Keratinocyte (primary cell): ENCODE data around the gene ALDH3B2. TPM values are rescaled to one million over a fixed set of nuclear protein-coding genes. Genes with fewer than 3 reads are reported as not detected.

ENCODE experiments used
- DNase-seq: peaks from one replicate; pipeline ENCODE4 v3.0.0-alpha.2; 2011; ENCODE audit warnings: low read depth, missing footprints, low spot score
- FAIRE-seq: peaks from 2 replicates; lab custom pipeline; 2011; peaks lifted over from hg19 to GRCh38; lab: Jason Lieb, UNC
- H2AFZ ChIP-seq: 2 replicates; pipeline ENCODE4 v1.6.0; 2012; ENCODE audit warnings: low read length, control low read depth, inconsistent platforms; ENCODE audit not compliant: control insufficient read depth
- H3K27ac ChIP-seq: 2 replicates; pipeline ENCODE4 v1.5.1; 2011; ENCODE audit warnings: low read length; ENCODE audit not compliant: control insufficient read depth, insufficient read depth
- H3K27me3 ChIP-seq: 3 replicates; pipeline ENCODE4 v1.6.0; 2011; ENCODE audit warnings: low read length; ENCODE audit not compliant: control insufficient read depth, insufficient read depth; ENCODE audit errors: extremely low read depth
- H3K36me3 ChIP-seq, 2 experiments: 2 replicates in 1 of 2; 3 replicates in 1 of 2; pipeline ENCODE4 v1.5.1; 2011; ENCODE audit warnings: low read length in 2 of 2, mild to moderate bottlenecking in 1 of 2; ENCODE audit not compliant: control insufficient read depth in 2 of 2, insufficient read depth in 2 of 2; ENCODE audit errors: extremely low read depth in 1 of 2
- H3K4me1 ChIP-seq: 3 replicates; pipeline ENCODE4 v1.5.1; 2011; ENCODE audit warnings: low read length; ENCODE audit not compliant: control insufficient read depth, insufficient read depth; ENCODE audit errors: extremely low read depth
- H3K4me2 ChIP-seq: 3 replicates; pipeline ENCODE4 v1.6.0; 2011; ENCODE audit warnings: low read depth, low read length; ENCODE audit not compliant: control insufficient read depth, insufficient read depth; ENCODE audit errors: extremely low read depth
- H3K4me3 ChIP-seq, 3 experiments: fragments of 200-600 bp in 1 of 3; sonication (generic) in 1 of 3; 2 replicates in 2 of 3; 3 replicates in 1 of 3; pipeline ENCODE4 v1.5.1; 2011 to 2016; ENCODE audit warnings: low read length in 3 of 3, mild to moderate bottlenecking in 3 of 3, control low read depth in 2 of 3, inconsistent platforms in 1 of 3, low read depth in 1 of 3, mixed read lengths in 1 of 3, mixed run types in 1 of 3, moderate library complexity in 1 of 3; ENCODE audit not compliant: control insufficient read depth in 2 of 3, insufficient read depth in 2 of 3; ENCODE audit errors: extremely low read depth in 1 of 3
- H3K79me2 ChIP-seq: 2 replicates; pipeline ENCODE4 v1.6.0; 2012; ENCODE audit warnings: low read length; ENCODE audit not compliant: control insufficient read depth, insufficient read depth
- H3K9ac ChIP-seq: 3 replicates; pipeline ENCODE4 v1.6.0; 2011; ENCODE audit warnings: low read length; ENCODE audit not compliant: control insufficient read depth, insufficient read depth; ENCODE audit errors: extremely low read depth
- H3K9me1 ChIP-seq: 3 replicates; pipeline ENCODE4 v1.6.0; 2011; ENCODE audit warnings: low read length; ENCODE audit not compliant: control insufficient read depth, insufficient read depth; ENCODE audit errors: extremely low read depth
- H3K9me3 ChIP-seq: 2 replicates; pipeline ENCODE4 v1.5.1; 2012; ENCODE audit warnings: low read depth, low read length; ENCODE audit not compliant: control insufficient read depth
- H4K20me1 ChIP-seq: 3 replicates; pipeline ENCODE4 v1.6.0; 2011; ENCODE audit warnings: low read length; ENCODE audit not compliant: control insufficient read depth, insufficient read depth; ENCODE audit errors: extremely low read depth
- CTCF ChIP-seq, 3 experiments: IDR thresholded peaks in 1 of 3; conservative IDR thresholded peaks in 1 of 3; optimal IDR thresholded peaks in 1 of 3; 2 replicates in 2 of 3; 3 replicates in 1 of 3; pipeline versions ENCODE3 to v1.5.1; 2011; ENCODE audit warnings: low read length in 3 of 3, mild to moderate bottlenecking in 3 of 3, moderate library complexity in 2 of 3, control low read depth in 1 of 3, inconsistent platforms in 1 of 3; ENCODE audit not compliant: insufficient read depth in 2 of 3; ENCODE audit errors: extremely low read depth in 1 of 3
- EZH2 ChIP-seq: IDR thresholded peaks from one replicate; pipeline ENCODE4 v1.6.1; 2012; ENCODE audit warnings: inconsistent platforms, mild to moderate bottlenecking, low read length, moderate library complexity
- dilution Hi-C: fragments of 300-500 bp; cut with MboI; formaldehyde crosslinking; loops from one replicate; pipeline ENCODE4 v1.7.0; 2020; ENCODE audit warnings: low sequenced_read_pairs; ENCODE audit not compliant: extremely low pct_ligation_motif_present
- polyA plus RNA-seq, 5 experiments: library from polyadenylated mRNA; depleted of rRNA in 3 of 5; stranded (reverse) in 3 of 5; stranded (forward) in 1 of 5; unstranded in 1 of 5; fragments of >200 nt; gene quantifications; 1 replicate in 1 of 5; 2 replicates in 3 of 5; 3 replicates in 1 of 5; pipeline versions ENCODE4 v1.2.1 to v1.2.3, GENCODE V29; 2011 to 2012; ENCODE audit warnings: missing spikeins in 2 of 5, low read depth in 1 of 5, low replicate concordance in 1 of 5

Gene ALDH3B2
- polyA plus RNA-seq, 1 donor (not counting 4 experiments of a cell fraction or from before 2014, with no cell fraction given) = 0.67 TPM

- no peak overlapping the region for H3K9ac ChIP-seq
- H3K27me3 ChIP-seq = no peaks in the 10 kb centered on the region
- H3K9me1 ChIP-seq = no peaks in the 10 kb centered on the region
- H3K4me1 ChIP-seq = peaks cover 8% of the 10 kb centered on the region
- H3K4me3 ChIP-seq = no peak overlapping the region
- H3K4me2 ChIP-seq = no peak overlapping the region
- no peaks in the 10 kb centered on the region for H3K36me3 ChIP-seq
- TF ChIP-seq EZH2 (no peak), CTCF (optimal IDR thresholded peaks at IDR 0.05 in 1 of 3, IDR thresholded peaks at IDR 0.05 in 1 of 3, conservative IDR thresholded peaks at IDR 0.05 in 1 of 3; ENCODE audit: extremely low read depth in 1 of 3, insufficient read depth in 2 of 3, low read length in 3 of 3) (no peak)
- H3K27ac ChIP-seq = no peak overlapping the region
- H4K20me1 ChIP-seq = no peaks in the 10 kb centered on the region
- no peaks in the 10 kb centered on the region for H3K9me3 ChIP-seq
- dilution Hi-C loops = no loop called here
- no peak for FAIRE-seq
- no peak overlapping the region for H2AFZ ChIP-seq
- DNase-seq = no peak
- no peaks in the 10 kb centered on the region for H3K79me2 ChIP-seq
These were observed 6.5 kb upstream of the ALDH3B2 start for GRCh38 chr11:67680696-67681470.

GRCh38 chr11:67675058-67675747, 780 bp upstream of the ALDH3B2 start:
- no peak for DNase-seq
- peak overlapping the region; percentile 49 for H3K4me2 ChIP-seq
- peaks cover 16% of the 10 kb centered on the region for H3K4me1 ChIP-seq
- no peak overlapping the region for H2AFZ ChIP-seq
- dilution Hi-C loops = no loop called here
- no peak for FAIRE-seq
- TF ChIP-seq CTCF (optimal IDR thresholded peaks at IDR 0.05 in 1 of 3, IDR thresholded peaks at IDR 0.05 in 1 of 3, conservative IDR thresholded peaks at IDR 0.05 in 1 of 3; ENCODE audit: extremely low read depth in 1 of 3, insufficient read depth in 2 of 3, low read length in 3 of 3) (no peak), EZH2 (no peak)
- no peak overlapping the region for H3K27ac ChIP-seq
- no peaks in the 10 kb centered on the region for H4K20me1 ChIP-seq
- no peaks in the 10 kb centered on the region for H3K36me3 ChIP-seq
- H3K9me1 ChIP-seq = no peaks in the 10 kb centered on the region
- no peaks in the 10 kb centered on the region for H3K9me3 ChIP-seq
- H3K9ac ChIP-seq = peak overlapping the region; percentile 22
- H3K27me3 ChIP-seq = no peaks in the 10 kb centered on the region
- H3K79me2 ChIP-seq = no peaks in the 10 kb centered on the region
- no peak overlapping the region for H3K4me3 ChIP-seq
